Activated CD4-positive, alpha-beta T cell treated with anti-CD3 and anti-CD28 coated beads for 24 hours (primary cell): ENCODE measurements around the gene RFWD3.
A peak's percentile ranks its signal among the peaks of the same experiment; 100 is the strongest.
"Not testable (repeated sequence)": the region's sequence is repeated elsewhere in the genome, so short reads cannot be mapped to it uniquely, and the experiment has no call there.

Experiments
- DNase-seq, 2 donors: peaks; one replicate each; pipeline ENCODE4 v3.0.0-alpha.2; 2020; ENCODE audit warnings: low read depth in 2 of 2

RFWD3 gene

GRCh38 chr16:74666425-74667254, at the start of gene RFWD3:
TSS of gene RFWD3 (minus strand) at chr16:74666877. CDS start at chr16:74661449, 5,428 bp downstream.
- DNase-seq: peak; percentile 89 to 90

GRCh38 chr16:74716355-74716754, 49.7 kb upstream of the RFWD3 start:
- no peak for DNase-seq

GRCh38 chr16:74713876-74714275, 47.2 kb upstream of the RFWD3 start:
- DNase-seq: no peak

- DNase-seq: no peak
These were observed 46.6 kb upstream of the RFWD3 start for GRCh38 chr16:74713325-74713724.

- DNase-seq: no peak
These were observed 45.3 kb upstream of the RFWD3 start for GRCh38 chr16:74711938-74712337.

GRCh38 chr16:74710401-74710800, 43.7 kb upstream of the RFWD3 start:
- no peak for DNase-seq

GRCh38 chr16:74709441-74709877, 42.8 kb upstream of the RFWD3 start:
- peak; percentile 73 to 77 for DNase-seq

- peak; percentile 31 to 38 for DNase-seq
These were observed 34.0 kb upstream of the RFWD3 start, which contains the start of gene MLKL for GRCh38 chr16:74700438-74701225. TSS of gene MLKL (minus strand) at chr16:74700862. CDS start at chr16:74695757, 5,105 bp downstream.

GRCh38 chr16:74700116-74700437, 33.4 kb upstream of the RFWD3 start:
- peak in 1 of 2 donors; percentile 7 for DNase-seq

GRCh38 chr16:74699666-74700065, 33.0 kb upstream of the RFWD3 start:
- no peak for DNase-seq

- no peak for DNase-seq
These were observed 31.5 kb upstream of the RFWD3 start for GRCh38 chr16:74698222-74698621.

GRCh38 chr16:74695450-74696422, 29.1 kb upstream of the RFWD3 start:
- peak; percentile 23 to 36 for DNase-seq

- no peak for DNase-seq
These were observed 24.6 kb upstream of the RFWD3 start for GRCh38 chr16:74691093-74691855.

- DNase-seq: no peak
These were observed 15.9 kb upstream of the RFWD3 start for GRCh38 chr16:74682556-74682955.

- DNase-seq: no peak
These were observed 14.0 kb upstream of the RFWD3 start for GRCh38 chr16:74680681-74681080.

GRCh38 chr16:74679983-74680382, 13.3 kb upstream of the RFWD3 start:
- DNase-seq: no peak

- no peak for DNase-seq
These were observed 11.2 kb upstream of the RFWD3 start for GRCh38 chr16:74677868-74678267.

GRCh38 chr16:74673876-74674275, 7.2 kb upstream of the RFWD3 start:
- DNase-seq: no peak

GRCh38 chr16:74668877-74669276, 2.2 kb upstream of the RFWD3 start:
- DNase-seq: not testable (repeated sequence)

- peak in 1 of 2 donors; percentile 23 for DNase-seq
These were observed 601 bp upstream of the RFWD3 start for GRCh38 chr16:74667255-74667700.

GRCh38 chr16:74666010-74666421, 661 bp downstream of the RFWD3 start:
- DNase-seq: no peak
